Panc1 (cell line): ENCODE results near the gene KIAA1614.

ENCODE experiments used
- POLR2AphosphoS5 ChIP-seq: IDR thresholded peaks from 2 replicates; pipeline ENCODE4 v1.6.1; 2012; ENCODE audit warnings: mild to moderate bottlenecking, low read depth, low read length, moderate library complexity
- SIN3A ChIP-seq: IDR thresholded peaks from 2 replicates; pipeline ENCODE4 v1.6.1; 2012; ENCODE audit warnings: low read depth, mild to moderate bottlenecking, low read length, moderate library complexity, borderline replicate concordance; ENCODE audit not compliant: insufficient read depth
- TCF7L2 ChIP-seq: IDR thresholded peaks from 2 replicates; pipeline ENCODE4 v1.6.1; 2011; ENCODE audit warnings: mild to moderate bottlenecking, low read depth, low read length, inconsistent platforms
- TF ChIP-seq, protein P1 (sequence below): fragments of 450-650 bp; IDR thresholded peaks from 2 replicates; pipeline ENCODE4 v1.5.1; 2017; ENCODE audit warnings: mild to moderate bottlenecking
- TF ChIP-seq, protein P2 (sequence below), 2 experiments: IDR thresholded peaks; 2 replicates each; pipeline ENCODE4 v1.6.1; 2011 to 2012; ENCODE audit warnings: low read depth in 2 of 2, control low read depth in 1 of 2, low read length in 1 of 2, mild to moderate bottlenecking in 1 of 2, moderate library complexity in 1 of 2; ENCODE audit not compliant: insufficient read depth in 1 of 2

DNA sequence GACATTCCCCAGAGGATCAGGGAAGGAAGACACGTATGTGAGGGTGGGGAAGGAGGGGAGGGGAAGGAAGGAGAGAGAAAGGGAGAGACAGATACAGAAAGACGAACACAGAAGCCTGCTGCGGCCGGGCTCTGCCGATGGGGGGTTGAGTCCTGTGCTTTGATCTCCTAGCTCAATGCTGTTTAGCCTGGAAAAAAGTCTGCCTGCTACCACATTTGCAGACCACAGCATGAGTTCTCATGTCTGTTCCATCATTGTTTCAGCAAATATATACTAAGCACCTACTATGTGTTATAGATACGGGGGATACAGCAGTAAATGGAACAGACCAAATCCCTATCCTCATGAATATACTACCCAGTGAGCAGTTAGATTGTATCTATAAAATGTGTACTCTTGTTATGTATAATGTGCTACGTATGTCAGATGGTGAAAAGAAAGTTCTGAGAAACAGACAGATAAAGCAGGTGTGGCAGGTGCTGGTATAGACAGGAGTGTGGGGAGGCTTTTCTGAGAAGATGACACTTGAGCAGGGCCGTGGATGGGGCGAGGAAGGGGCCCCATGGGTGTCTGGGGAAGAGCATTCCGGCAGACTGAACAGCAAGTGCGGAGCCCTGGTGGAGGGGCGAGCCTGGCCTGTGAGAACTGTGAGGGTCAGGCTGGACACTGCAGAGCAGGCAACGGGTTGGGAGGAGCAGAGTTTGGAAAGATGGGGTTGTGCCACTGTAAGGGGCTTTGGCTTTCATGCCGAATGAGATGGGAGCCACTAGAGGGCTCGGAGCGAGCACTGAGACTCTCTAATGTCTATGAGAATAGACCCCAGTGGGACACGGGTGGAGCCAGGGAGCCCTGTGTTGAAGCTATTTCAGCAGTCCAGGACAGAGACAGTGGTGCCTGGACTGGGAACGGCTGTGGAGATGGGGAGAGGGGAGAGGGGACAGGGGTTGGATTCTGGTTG lies 34.1 kb downstream of the KIAA1614 start:
- TF ChIP-seq, protein P1, sequence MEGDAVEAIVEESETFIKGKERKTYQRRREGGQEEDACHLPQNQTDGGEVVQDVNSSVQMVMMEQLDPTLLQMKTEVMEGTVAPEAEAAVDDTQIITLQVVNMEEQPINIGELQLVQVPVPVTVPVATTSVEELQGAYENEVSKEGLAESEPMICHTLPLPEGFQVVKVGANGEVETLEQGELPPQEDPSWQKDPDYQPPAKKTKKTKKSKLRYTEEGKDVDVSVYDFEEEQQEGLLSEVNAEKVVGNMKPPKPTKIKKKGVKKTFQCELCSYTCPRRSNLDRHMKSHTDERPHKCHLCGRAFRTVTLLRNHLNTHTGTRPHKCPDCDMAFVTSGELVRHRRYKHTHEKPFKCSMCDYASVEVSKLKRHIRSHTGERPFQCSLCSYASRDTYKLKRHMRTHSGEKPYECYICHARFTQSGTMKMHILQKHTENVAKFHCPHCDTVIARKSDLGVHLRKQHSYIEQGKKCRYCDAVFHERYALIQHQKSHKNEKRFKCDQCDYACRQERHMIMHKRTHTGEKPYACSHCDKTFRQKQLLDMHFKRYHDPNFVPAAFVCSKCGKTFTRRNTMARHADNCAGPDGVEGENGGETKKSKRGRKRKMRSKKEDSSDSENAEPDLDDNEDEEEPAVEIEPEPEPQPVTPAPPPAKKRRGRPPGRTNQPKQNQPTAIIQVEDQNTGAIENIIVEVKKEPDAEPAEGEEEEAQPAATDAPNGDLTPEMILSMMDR: no peak
- TF ChIP-seq POLR2AphosphoS5 (no peak), SIN3A (no peak), TCF7L2 (no peak)
- TF ChIP-seq, protein P2, sequence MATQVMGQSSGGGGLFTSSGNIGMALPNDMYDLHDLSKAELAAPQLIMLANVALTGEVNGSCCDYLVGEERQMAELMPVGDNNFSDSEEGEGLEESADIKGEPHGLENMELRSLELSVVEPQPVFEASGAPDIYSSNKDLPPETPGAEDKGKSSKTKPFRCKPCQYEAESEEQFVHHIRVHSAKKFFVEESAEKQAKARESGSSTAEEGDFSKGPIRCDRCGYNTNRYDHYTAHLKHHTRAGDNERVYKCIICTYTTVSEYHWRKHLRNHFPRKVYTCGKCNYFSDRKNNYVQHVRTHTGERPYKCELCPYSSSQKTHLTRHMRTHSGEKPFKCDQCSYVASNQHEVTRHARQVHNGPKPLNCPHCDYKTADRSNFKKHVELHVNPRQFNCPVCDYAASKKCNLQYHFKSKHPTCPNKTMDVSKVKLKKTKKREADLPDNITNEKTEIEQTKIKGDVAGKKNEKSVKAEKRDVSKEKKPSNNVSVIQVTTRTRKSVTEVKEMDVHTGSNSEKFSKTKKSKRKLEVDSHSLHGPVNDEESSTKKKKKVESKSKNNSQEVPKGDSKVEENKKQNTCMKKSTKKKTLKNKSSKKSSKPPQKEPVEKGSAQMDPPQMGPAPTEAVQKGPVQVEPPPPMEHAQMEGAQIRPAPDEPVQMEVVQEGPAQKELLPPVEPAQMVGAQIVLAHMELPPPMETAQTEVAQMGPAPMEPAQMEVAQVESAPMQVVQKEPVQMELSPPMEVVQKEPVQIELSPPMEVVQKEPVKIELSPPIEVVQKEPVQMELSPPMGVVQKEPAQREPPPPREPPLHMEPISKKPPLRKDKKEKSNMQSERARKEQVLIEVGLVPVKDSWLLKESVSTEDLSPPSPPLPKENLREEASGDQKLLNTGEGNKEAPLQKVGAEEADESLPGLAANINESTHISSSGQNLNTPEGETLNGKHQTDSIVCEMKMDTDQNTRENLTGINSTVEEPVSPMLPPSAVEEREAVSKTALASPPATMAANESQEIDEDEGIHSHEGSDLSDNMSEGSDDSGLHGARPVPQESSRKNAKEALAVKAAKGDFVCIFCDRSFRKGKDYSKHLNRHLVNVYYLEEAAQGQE (IDR thresholded peaks at IDR 0.05; ENCODE audit: insufficient read depth in 1 of 2, low read depth in 2 of 2, low read length in 1 of 2): no peak
